HCT116 (cell line): ENCODE results near the gene ZNF536. TPM values are rescaled to one million over a fixed set of nuclear protein-coding genes. Genes with fewer than 3 reads are reported as not detected.

ENCODE experiments used
- ATAC-seq: fragments of 200-7000 bp; cut with Tn5 transposase; 2 replicates; pipeline ENCODE4 v1.9.1; 2020; ENCODE audit warnings: mild to moderate bottlenecking, moderate library complexity
- BruUV-seq: library from RNA; stranded (reverse); fragments of 400-500 nt; replicated peaks from 2 replicates; lab custom pipeline; 2021; lab: Mats Ljungman, UMichigan
- CTCF ChIA-PET: fragments of 300-600 bp; sonication (Branson Sonifier 250); formaldehyde crosslinking; loops from one replicate; lab custom pipeline; 2021; ENCODE audit warnings: antibody characterized with exemption; lab: Charles Lee
- POLR2A ChIA-PET: fragments of 300-600, 350-600 bp; sonication (Branson Sonifier 250); formaldehyde crosslinking; loops from one replicate; lab custom pipeline; 2021; ENCODE audit warnings: antibody characterized with exemption; lab: Charles Lee
- RAD21 ChIA-PET, 2 experiments: fragments of 300-600 bp; sonication (Branson Sonifier 250); formaldehyde crosslinking; loops; one replicate each; lab custom pipeline; 2023; ENCODE audit warnings: low total read pairs in 2 of 2; ENCODE audit not compliant: uncharacterized antibody in 2 of 2, unreplicated experiment in 2 of 2, low non-redundant PET in 1 of 2; lab: Charles Lee
- DNase-seq: peaks from one replicate; pipeline ENCODE4 v3.0.0-alpha.2; 2010; ENCODE audit warnings: low read depth, low spot score
- H2AFZ ChIP-seq: fragments of 200-600 bp; shearing (Covaris generic), sonication (generic); 2 replicates; pipeline ENCODE4 v1.6.1; 2017; ENCODE audit warnings: low read depth, mixed run types, mixed read lengths, antibody characterized with exemption, low read length; ENCODE audit not compliant: poor library complexity, severe bottlenecking
- H3K27ac ChIP-seq: 2 replicates; pipeline ENCODE4 v1.5.1; 2012; ENCODE audit warnings: low read depth, low read length
- H3K27me3 ChIP-seq: fragments of 200-600 bp; sonication (generic); 2 replicates; pipeline ENCODE4 v1.6.1; 2016; ENCODE audit warnings: mixed run types, low read length, mixed read lengths; ENCODE audit not compliant: insufficient read depth
- H3K36me3 ChIP-seq, 2 experiments: fragments of 200-500 bp in 1 of 2; fragments of 200-600 bp in 1 of 2; sonication (Bioruptor generic) in 1 of 2; sonication (generic) in 1 of 2; 2 replicates each; pipeline versions ENCODE4 v1.5.1 to v1.6.1; 2014 to 2016; ENCODE audit warnings: low read length in 2 of 2, inconsistent platforms in 1 of 2, mixed read lengths in 1 of 2, mixed run types in 1 of 2; ENCODE audit not compliant: insufficient read depth in 2 of 2, control insufficient read depth in 1 of 2
- H3K4me1 ChIP-seq, 2 experiments: fragments of 200-600 bp in 1 of 2; sonication (generic) in 1 of 2; 2 replicates each; pipeline versions ENCODE4 v1.5.1 to v1.6.1; 2012 to 2017; ENCODE audit warnings: low read length in 2 of 2, inconsistent platforms in 1 of 2, mild to moderate bottlenecking in 1 of 2, mixed read lengths in 1 of 2, mixed run types in 1 of 2, moderate library complexity in 1 of 2; ENCODE audit not compliant: insufficient read depth in 2 of 2, control insufficient read depth in 1 of 2
- H3K4me2 ChIP-seq: fragments of 200-600 bp; sonication (generic); 2 replicates; pipeline ENCODE4 v1.6.1; 2017; ENCODE audit warnings: mixed run types, low read length, mixed read lengths
- H3K4me3 ChIP-seq, 2 experiments: fragments of 200-600 bp in 1 of 2; sonication (generic) in 1 of 2; replicated peaks in 1 of 2; 2 replicates each; pipeline ENCODE4 v1.5.1; 2011 to 2016; ENCODE audit warnings: low read length in 2 of 2, control low read depth in 1 of 2, low read depth in 1 of 2, mild to moderate bottlenecking in 1 of 2, mixed read lengths in 1 of 2, mixed run types in 1 of 2
- H3K79me2 ChIP-seq: fragments of 200-600 bp; sonication (generic); 2 replicates; pipeline ENCODE4 v1.6.1; 2017; ENCODE audit warnings: mild to moderate bottlenecking, mixed run types, low read length, moderate library complexity, mixed read lengths; ENCODE audit not compliant: insufficient read depth
- H3K9ac ChIP-seq: fragments of 200-600 bp; sonication (generic); 2 replicates; pipeline ENCODE4 v1.6.1; 2016; ENCODE audit warnings: low read length, mixed read lengths
- H3K9me2 ChIP-seq: fragments of 200-600 bp; sonication (generic), shearing (Covaris generic); 2 replicates; pipeline ENCODE4 v1.6.1; 2017; ENCODE audit warnings: mixed run types, mild to moderate bottlenecking, moderate library complexity; ENCODE audit not compliant: insufficient read depth
- H3K9me3 ChIP-seq, 2 experiments: fragments of 200-500 bp in 1 of 2; fragments of 200-600 bp in 1 of 2; sonication (Bioruptor generic) in 1 of 2; sonication (generic) in 1 of 2; 2 replicates each; pipeline ENCODE4 v1.6.1; 2014 to 2017; ENCODE audit warnings: low read length in 2 of 2, mixed read lengths in 2 of 2, inconsistent platforms in 1 of 2, low read depth in 1 of 2, mild to moderate bottlenecking in 1 of 2, mixed run types in 1 of 2, moderate library complexity in 1 of 2; ENCODE audit not compliant: control insufficient read depth in 1 of 2, insufficient read depth in 1 of 2
- H4K20me1 ChIP-seq: fragments of 200-600 bp; sonication (generic), shearing (Covaris generic); 2 replicates; pipeline ENCODE4 v1.6.1; 2017; ENCODE audit warnings: mixed run types, mild to moderate bottlenecking, moderate library complexity; ENCODE audit not compliant: insufficient read depth
- CBX3 ChIP-seq: IDR thresholded peaks from 2 replicates; pipeline ENCODE4 v1.6.1; 2012; ENCODE audit warnings: low read depth
- CTCF ChIP-seq, 3 experiments: fragments of 200-600 bp in 1 of 3; sonication (generic) in 1 of 3; IDR thresholded peaks in 2 of 3; conservative IDR thresholded peaks in 1 of 3; 2 replicates each; pipeline ENCODE4 v1.5.1; 2012 to 2017; ENCODE audit warnings: low read depth in 2 of 3, low read length in 2 of 3, antibody characterized with exemption in 1 of 3, borderline replicate concordance in 1 of 3, control low read depth in 1 of 3, mild to moderate bottlenecking in 1 of 3, mixed read lengths in 1 of 3, mixed run types in 1 of 3, moderate library complexity in 1 of 3; ENCODE audit not compliant: insufficient read depth in 1 of 3
- EGR1 ChIP-seq: IDR thresholded peaks from 2 replicates; pipeline ENCODE4 v1.6.1; 2012; ENCODE audit warnings: low read depth
- ELF1 ChIP-seq: IDR thresholded peaks from 2 replicates; pipeline ENCODE4 v1.6.1; 2012; ENCODE audit warnings: low read depth, borderline replicate concordance
- RAD21 ChIP-seq: IDR thresholded peaks from 2 replicates; pipeline ENCODE4 v1.6.1; 2012; ENCODE audit warnings: low read depth, mild to moderate bottlenecking
- SRF ChIP-seq: IDR thresholded peaks from 2 replicates; pipeline ENCODE4 v1.6.1; 2012; ENCODE audit warnings: low read depth
- ZBTB33 ChIP-seq: IDR thresholded peaks from 2 replicates; pipeline ENCODE4 v1.6.1; 2011; ENCODE audit warnings: mild to moderate bottlenecking, low read length, moderate library complexity; ENCODE audit not compliant: insufficient replicate concordance; ENCODE audit errors: extremely low read depth
- ZNF274 ChIP-seq: fragments of 200-500 bp; sonication (Bioruptor generic); IDR thresholded peaks from 2 replicates; pipeline ENCODE4 v1.6.1; 2014; ENCODE audit warnings: mild to moderate bottlenecking, low read depth, low read length, inconsistent platforms
- intact Hi-C: fragments of 100-400 bp; cut with micrococcal nuclease; formaldehyde crosslinking; loops from 2 replicates; pipeline ENCODE4 v1.10.0; 2022
- total RNA-seq: library from RNA; stranded (reverse); gene quantifications from one replicate; pipeline ENCODE4 v1.2.1, GENCODE V29; 2021; ENCODE audit not compliant: unreplicated experiment

Gene ZNF536
- total RNA-seq, 1 experiment from 2014 or later, result not detected

GRCh38 chr19:30390356-30390988 lies 18.3 kb downstream of the ZNF536 start:
- no peaks in the 10 kb centered on the region for H3K36me3 ChIP-seq
- DNase-seq (no peak), ATAC-seq (no peak)
- H3K4me2 ChIP-seq, result no peak overlapping the region
- H3K79me2 ChIP-seq, result no peaks in the 10 kb centered on the region
- H4K20me1 ChIP-seq, result no peaks in the 10 kb centered on the region
- no peak overlapping the region for H3K9ac ChIP-seq
- CTCF ChIA-PET, result no interaction called here
- RAD21 ChIA-PET, result no interaction called here
- no TSS peak for BruUV-seq
- H3K9me2 ChIP-seq, result no peaks in the 10 kb centered on the region
- H3K4me1 ChIP-seq, result no peaks in the 10 kb centered on the region
- intact Hi-C loops, result no loop called here
- H3K27ac ChIP-seq, result no peak overlapping the region
- H3K27me3 ChIP-seq, result peaks cover 13% of the 10 kb centered on the region; the same call in 1 of the 2 replicates
- no peak overlapping the region for H3K4me3 ChIP-seq
- no peaks in the 10 kb centered on the region for H3K9me3 ChIP-seq
- no peak overlapping the region for H2AFZ ChIP-seq
- POLR2A ChIA-PET, result no interaction called here
- TF ChIP-seq ZBTB33 (no peak), CBX3 (no peak), CTCF (IDR thresholded peaks at IDR 0.05 in 2 of 3, conservative IDR thresholded peaks at IDR 0.05 in 1 of 3; ENCODE audit: borderline replicate concordance in 1 of 3, insufficient read depth in 1 of 3, low read depth in 2 of 3, low read length in 2 of 3) (no peak), ELF1 (no peak), EGR1 (no peak), SRF (no peak), ZNF274 (no peak), RAD21 (no peak)
